Neural cell (in vitro differentiated cells): Measurements from ENCODE around the gene SEC16A. TPM values are rescaled to one million over a fixed set of nuclear protein-coding genes. Genes with fewer than 3 reads are reported as not detected.

Experiments used
- H2AFZ ChIP-seq: fragments of 200-600, 300-800 bp; sonication (generic), shearing (Covaris generic); 2 replicates; pipeline ENCODE4 v1.6.0; 2014; ENCODE audit warnings: low read depth, mild to moderate bottlenecking, antibody characterized with exemption, low read length, moderate library complexity
- H3F3A ChIP-seq: fragments of 200-600 bp; shearing (Covaris generic); 2 replicates; pipeline ENCODE4 v1.6.1; 2016; ENCODE audit warnings: mild to moderate bottlenecking, moderate library complexity, mixed read lengths, antibody characterized with exemption, low read length; ENCODE audit not compliant: insufficient read depth, poor library complexity, severe bottlenecking
- H3K27ac ChIP-seq: fragments of 200-600, 300-800 bp; sonication (generic), shearing (Covaris generic); 2 replicates; pipeline ENCODE4 v1.5.1; 2014; ENCODE audit warnings: mild to moderate bottlenecking, low read length, moderate library complexity
- H3K27me3 ChIP-seq: fragments of 300-800, 200-600 bp; sonication (generic), shearing (Covaris generic); 2 replicates; pipeline ENCODE4 v1.6.0; 2014; ENCODE audit warnings: mild to moderate bottlenecking, low read depth, low read length, moderate library complexity; ENCODE audit not compliant: insufficient read depth
- H3K36me3 ChIP-seq: fragments of 300-800, 200-600 bp; sonication (generic), shearing (Covaris generic); 2 replicates; pipeline ENCODE4 v1.5.1; 2014; ENCODE audit warnings: mild to moderate bottlenecking, antibody characterized with exemption, low read length, moderate library complexity; ENCODE audit not compliant: insufficient read depth
- H3K4me2 ChIP-seq: fragments of 300-800, 200-600 bp; sonication (generic), shearing (Covaris generic); 2 replicates; pipeline ENCODE4 v1.6.0; 2014; ENCODE audit warnings: mild to moderate bottlenecking, low read length
- H3K4me3 ChIP-seq: fragments of 300-800, 200-600 bp; sonication (generic), shearing (Covaris generic); 2 replicates; pipeline ENCODE4 v1.5.1; 2014; ENCODE audit warnings: mild to moderate bottlenecking, low read length, moderate library complexity
- H3K79me2 ChIP-seq: fragments of 200-600 bp; shearing (Covaris generic); replicated peaks from 2 replicates; pipeline ENCODE4 v1.6.0; 2014; ENCODE audit warnings: mild to moderate bottlenecking, low read length, moderate library complexity; ENCODE audit not compliant: insufficient read depth
- H3K9ac ChIP-seq: fragments of 300-800, 200-600 bp; sonication (generic), shearing (Covaris generic); 2 replicates; pipeline ENCODE4 v1.6.1; 2016; ENCODE audit warnings: mild to moderate bottlenecking, low read length, mixed read lengths
- H3K9me2 ChIP-seq: fragments of 200-600 bp; shearing (Covaris generic); 2 replicates; pipeline ENCODE4 v1.6.1; 2016; ENCODE audit warnings: mild to moderate bottlenecking, low read length, mixed read lengths; ENCODE audit not compliant: insufficient read depth
- H3K9me3 ChIP-seq: fragments of 200-600, 300-800 bp; sonication (generic), shearing (Covaris generic); 2 replicates; pipeline ENCODE4 v1.6.1; 2016; ENCODE audit warnings: mild to moderate bottlenecking, mixed run types, low read length, moderate library complexity, mixed read lengths
- H4K20me1 ChIP-seq: fragments of 200-600 bp; shearing (Covaris generic); 2 replicates; pipeline ENCODE4 v1.6.1; 2016; ENCODE audit warnings: mild to moderate bottlenecking, mixed run types; ENCODE audit not compliant: insufficient read depth
- CTCF ChIP-seq: fragments of 450-650 bp; IDR thresholded peaks from 2 replicates; pipeline ENCODE4 v1.5.1; 2014; ENCODE audit warnings: antibody characterized with exemption, mild to moderate bottlenecking, moderate library complexity; ENCODE audit not compliant: poor library complexity, severe bottlenecking
- EP300 ChIP-seq: fragments of 450-650 bp; conservative IDR thresholded peaks from 2 replicates; pipeline ENCODE4 v1.6.1; 2014; ENCODE audit warnings: antibody characterized with exemption, mild to moderate bottlenecking, moderate library complexity; ENCODE audit not compliant: poor library complexity, severe bottlenecking
- EZH2 ChIP-seq: fragments of 200-600, 300-800 bp; shearing (Covaris generic), sonication (generic); IDR thresholded peaks from 2 replicates; pipeline ENCODE4 v1.6.1; 2014; ENCODE audit warnings: antibody characterized with exemption, low read length, borderline replicate concordance, mild to moderate bottlenecking; ENCODE audit not compliant: insufficient read depth, poor library complexity, severe bottlenecking
- MXI1 ChIP-seq: fragments of 450-650 bp; conservative IDR thresholded peaks from 2 replicates; pipeline ENCODE4 v1.6.1; 2014; ENCODE audit warnings: antibody characterized with exemption, mild to moderate bottlenecking; ENCODE audit not compliant: poor library complexity, severe bottlenecking
- POLR2AphosphoS5 ChIP-seq: IDR thresholded peaks from 2 replicates; pipeline ENCODE4 v1.6.1; 2012
- RAD21 ChIP-seq: fragments of 450-650 bp; conservative IDR thresholded peaks from 2 replicates; pipeline ENCODE4 v1.6.1; 2014; ENCODE audit warnings: antibody characterized with exemption, mild to moderate bottlenecking, moderate library complexity
- REST ChIP-seq: IDR thresholded peaks from 2 replicates; pipeline ENCODE4 v1.6.1; 2012; ENCODE audit warnings: borderline replicate concordance
- SMC3 ChIP-seq: fragments of 450-650 bp; conservative IDR thresholded peaks from 2 replicates; pipeline ENCODE4 v1.6.1; 2014; ENCODE audit warnings: antibody characterized with exemption, mild to moderate bottlenecking, moderate library complexity; ENCODE audit not compliant: poor library complexity
- TAF1 ChIP-seq: IDR thresholded peaks from 2 replicates; pipeline ENCODE4 v1.6.1; 2012; ENCODE audit warnings: low read depth
- polyA plus RNA-seq: library from polyadenylated mRNA; depleted of rRNA; stranded (reverse); fragments of >200 nt; gene quantifications from 2 replicates; pipeline ENCODE4 v1.2.3, GENCODE V29; 2014

The SEC16A gene
- polyA plus RNA-seq, 1 donor from 2014 or later, result 15.4 TPM

GRCh38 chr9:136437839-136438547 lies 44.8 kb downstream of the SEC16A start:
- no peaks in the 10 kb centered on the region for H4K20me1 ChIP-seq
- no peaks in the 10 kb centered on the region for H3K36me3 ChIP-seq
- H2AFZ ChIP-seq, result no peak overlapping the region
- peak overlapping the region; percentile 96 for H3K4me3 ChIP-seq
- no peaks in the 10 kb centered on the region for H3K27me3 ChIP-seq
- peak overlapping the region; percentile 79 for H3K9ac ChIP-seq
- H3K9me3 ChIP-seq, result no peaks in the 10 kb centered on the region
- H3K27ac ChIP-seq, result no peak overlapping the region
- no peaks in the 10 kb centered on the region for H3F3A ChIP-seq
- TF ChIP-seq CTCF, result no peak
- TF ChIP-seq REST, result no peak
- no peak for TF ChIP-seq TAF1
- no peak for TF ChIP-seq EZH2
- TF ChIP-seq POLR2AphosphoS5, result no peak
- no peak for TF ChIP-seq RAD21
- no peak for TF ChIP-seq MXI1
- no peak for TF ChIP-seq SMC3
- TF ChIP-seq EP300, result no peak
- H3K4me2 ChIP-seq, result peak overlapping the region; percentile 73
- no peaks in the 10 kb centered on the region for H3K9me2 ChIP-seq
- peaks cover 32% of the 10 kb centered on the region for H3K79me2 ChIP-seq

- TF ChIP-seq REST, result no peak
- TF ChIP-seq MXI1, result no peak
- TF ChIP-seq EP300, result no peak
- TF ChIP-seq SMC3, result no peak
- TF ChIP-seq EZH2, result no peak
- no peak for TF ChIP-seq TAF1
- no peak for TF ChIP-seq POLR2AphosphoS5
- no peak for TF ChIP-seq CTCF
- no peak for TF ChIP-seq RAD21
- H3F3A ChIP-seq, result no peaks in the 10 kb centered on the region
- no peak overlapping the region for H3K9ac ChIP-seq
- peak overlapping the region; percentile 59 for H3K4me2 ChIP-seq
- H4K20me1 ChIP-seq, result no peaks in the 10 kb centered on the region
- H2AFZ ChIP-seq, result no peak overlapping the region
- no peak overlapping the region for H3K27ac ChIP-seq
- no peaks in the 10 kb centered on the region for H3K27me3 ChIP-seq
- peaks cover 32% of the 10 kb centered on the region for H3K79me2 ChIP-seq
- no peaks in the 10 kb centered on the region for H3K36me3 ChIP-seq
- H3K9me3 ChIP-seq, result no peaks in the 10 kb centered on the region
- H3K4me3 ChIP-seq, result peak overlapping the region; percentile 96
- H3K9me2 ChIP-seq, result no peaks in the 10 kb centered on the region
These were observed 45.4 kb downstream of the SEC16A start for GRCh38 chr9:136437430-136437829.
